OCI-LY7 (cell line): ENCODE measurements around the gene EXD2.

ENCODE experiments used
- CTCF ChIP-seq: fragments of 200-600 bp; sonication (generic); conservative IDR thresholded peaks from 2 replicates; pipeline ENCODE4 v1.5.1; 2014; ENCODE audit warnings: mild to moderate bottlenecking, antibody characterized with exemption, low read length, moderate library complexity, mixed read lengths
- EZH2phosphoT487 ChIP-seq: fragments of 200-600 bp; sonication (generic); IDR thresholded peaks from 2 replicates; pipeline ENCODE4 v1.6.1; 2018; ENCODE audit warnings: low read depth, borderline replicate concordance, mild to moderate bottlenecking, mixed run types, antibody characterized with exemption, low read length, moderate library complexity, mixed read lengths

- no peak for TF ChIP-seq CTCF
- TF ChIP-seq EZH2phosphoT487 = no peak
Observed at GRCh38 chr14:69171569-69171968, 19.7 kb upstream of the EXD2 start.
